ENCODE measurements around the gene NCDN. TPM values are rescaled to one million over a fixed set of nuclear protein-coding genes. Genes with fewer than 3 reads are reported as not detected.

NCDN gene
- total and polyA plus RNA-seq, 2 donors (not counting 3 experiments of a cell fraction or from before 2014, with no cell fraction given): 17.3 to 22.0 TPM

DNA sequence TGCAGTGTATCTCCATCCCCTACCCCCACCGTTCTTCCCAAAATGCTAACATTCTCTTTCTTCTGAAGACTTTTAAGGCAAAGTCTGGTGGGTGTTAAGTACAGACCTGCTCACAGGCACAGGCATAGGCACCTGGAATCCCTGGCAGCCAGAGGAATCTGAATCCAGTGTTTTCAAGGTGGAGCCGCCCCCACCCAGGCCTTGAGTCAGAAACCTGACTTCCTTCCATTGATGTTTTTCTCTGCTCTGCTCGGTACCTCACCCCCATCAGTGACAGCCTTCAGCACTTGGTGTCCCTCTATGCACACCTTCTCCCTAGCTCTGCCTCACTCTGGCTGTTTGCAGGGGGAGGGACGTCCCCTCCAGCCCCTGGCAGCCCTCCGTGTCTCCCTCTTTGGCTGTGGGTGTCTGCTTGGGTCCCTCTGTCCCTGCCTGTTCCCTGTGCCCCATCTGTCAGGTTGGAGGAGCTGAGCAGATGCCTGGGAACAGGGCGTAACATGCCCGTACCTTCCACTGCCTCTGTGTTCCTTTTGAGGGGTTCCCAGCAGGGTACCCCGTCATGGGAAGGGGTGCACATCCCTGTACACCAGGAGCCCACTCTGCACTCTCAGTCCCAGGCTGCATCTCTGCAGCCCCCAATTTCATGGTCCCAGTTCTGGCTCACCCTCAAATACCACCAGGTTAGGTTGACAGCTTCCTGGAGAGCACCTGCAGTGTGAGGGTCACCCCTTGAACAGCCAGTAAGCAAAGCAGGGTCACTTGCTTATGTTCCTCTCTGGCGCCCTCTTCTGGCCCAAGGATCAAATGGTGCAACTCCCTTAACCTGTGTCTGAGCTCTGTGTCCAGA lies 6.7 kb downstream of the NCDN start:
- Histone ChIP-seq H3K27me3 (ENCODE audit: control insufficient read depth in 2 of 2, insufficient read depth in 2 of 2, low read length in 2 of 2) (no peaks in the 10 kb centered on the region), H3K9ac (replicated peaks; ENCODE audit: extremely low read depth, insufficient read depth, low read length) (no peak overlapping the region), H3K9me1 (replicated peaks; ENCODE audit: control insufficient read depth, extremely low read depth, insufficient read depth, low read length) (no peaks in the 10 kb centered on the region), H3K4me1 (ENCODE audit: control insufficient read depth, extremely low read depth, insufficient read depth, low read length) (no peaks in the 10 kb centered on the region), H2AFZ (ENCODE audit: low read depth, low read length) (no peak overlapping the region), H3K36me3 (ENCODE audit: control insufficient read depth in 2 of 2, extremely low read depth in 1 of 2, insufficient read depth in 2 of 2, low read length in 2 of 2) (peaks cover 0 to 4% of the 10 kb centered on the region in 2 experiments), H4K20me1 (replicated peaks; ENCODE audit: control insufficient read depth, extremely low read depth, insufficient read depth, low read length) (no peaks in the 10 kb centered on the region), H3K4me2 (ENCODE audit: insufficient read depth, low read length) (no peak overlapping the region), H3K9me3 (replicated peaks; ENCODE audit: control insufficient read depth, insufficient read depth, low read length) (no peaks in the 10 kb centered on the region), H3K27ac (ENCODE audit: insufficient read depth, low read depth, low read length) (no peak overlapping the region), H3K79me2 (ENCODE audit: control insufficient read depth, insufficient read depth, low read length) (no peaks in the 10 kb centered on the region), H3K4me3 (replicated peaks in 1 of 3; ENCODE audit: insufficient read depth in 1 of 3, low read depth in 1 of 3, low read length in 3 of 3) (no peak overlapping the region)
- ChIA-PET CTCF (interaction anchor here (0.5 to 5.6 kb wide), 58 partner anchors 8 to 712 kb away, joined by 3 to 363 read pairs (median 4); partner anchors contain the start of genes CLSPN and TFAP2E), POLR2A (no interaction called here)
- dilution Hi-C loops (cut with MboI; ENCODE audit: extremely low pct_ligation_motif_present, low sequenced_read_pairs): no loop called here
- FAIRE-seq: peak; percentile 90
- TF ChIP-seq POLR2AphosphoS5 (IDR thresholded peaks at IDR 0.05; ENCODE audit: insufficient read depth, low read depth, low read length) (no peak), CTCF (IDR thresholded peaks at IDR 0.05; ENCODE audit: extremely low read depth in 1 of 2, insufficient read depth in 1 of 2, low read depth in 1 of 2, low read length in 2 of 2) (peak; percentile 72 to 84)
- intact Hi-C loops (cut with micrococcal nuclease): loop anchor here (1.0 to 5.0 kb wide), 2 partner anchors 113 to 712 kb away; no protein-coding TSS in a partner anchor
- no TSS peak for BruUV-seq (replicated peaks)
- peak; percentile 70 for DNase-seq (ENCODE audit: low read depth, low spot score)
